GM19351 (cell line): Measurements from ENCODE around the gene DCAF16.
"Not testable (repeated sequence)": the region's sequence is repeated elsewhere in the genome, so short reads cannot be mapped to it uniquely, and the experiment has no call there.

Experiments used
- ATAC-seq: cut with Tn5 transposase; IDR thresholded peaks from one replicate; pipeline ENCODE4 v1.9.1; 2021; ENCODE audit warnings: mild to moderate bottlenecking, moderate library complexity; ENCODE audit not compliant: unreplicated experiment

DCAF16 gene

GRCh38 chr4:17810260-17811077, at the start of gene DCAF16, which contains the start of gene NCAPG:
Gene DCAF16, minus strand, starts transcription at chr4:17810757. Its CDS starts 6,616 bp downstream, at chr4:17804141.
Gene NCAPG, plus strand, starts transcription at chr4:17810979. Its CDS starts 99 bp downstream, at chr4:17811078.
- ATAC-seq, result peak; percentile 84

DNA sequence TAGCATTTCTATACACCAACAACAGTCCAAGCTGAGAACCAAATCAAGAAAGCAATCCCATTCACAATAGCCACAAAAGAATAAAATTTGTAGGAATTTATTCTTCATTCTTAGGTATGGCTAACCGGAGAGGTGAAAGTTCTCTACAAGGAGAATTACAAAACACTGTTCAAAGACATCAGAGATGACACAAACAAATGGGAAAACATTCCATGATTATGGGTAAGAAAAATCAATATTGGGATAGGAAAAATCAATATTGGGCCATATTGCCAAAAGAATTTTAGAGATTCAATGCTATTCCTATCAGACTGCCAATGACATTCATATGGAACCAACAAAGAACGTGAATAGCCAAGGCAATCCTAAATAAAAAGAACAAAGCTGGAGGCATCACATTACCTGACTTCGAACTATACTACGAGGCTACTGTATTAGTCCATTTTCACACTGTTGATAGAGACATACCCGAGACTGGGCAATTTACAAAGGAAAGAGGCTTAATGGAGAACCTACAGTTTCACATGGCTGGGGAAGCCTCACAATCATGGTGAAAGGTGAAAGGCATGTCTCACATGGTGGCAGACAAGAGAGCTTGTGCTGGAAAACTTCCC, 49.3 kb upstream of the DCAF16 start:
- ATAC-seq, result no peak

- no peak for ATAC-seq
These were observed 43.5 kb upstream of the DCAF16 start for GRCh38 chr4:17854036-17854435.

GRCh38 chr4:17851959-17852358, 41.4 kb upstream of the DCAF16 start:
- no peak for ATAC-seq

GRCh38 chr4:17850295-17850694, 39.7 kb upstream of the DCAF16 start:
- not testable (repeated sequence) for ATAC-seq

- no peak for ATAC-seq
These were observed 35.7 kb upstream of the DCAF16 start for GRCh38 chr4:17846266-17846665.

DNA sequence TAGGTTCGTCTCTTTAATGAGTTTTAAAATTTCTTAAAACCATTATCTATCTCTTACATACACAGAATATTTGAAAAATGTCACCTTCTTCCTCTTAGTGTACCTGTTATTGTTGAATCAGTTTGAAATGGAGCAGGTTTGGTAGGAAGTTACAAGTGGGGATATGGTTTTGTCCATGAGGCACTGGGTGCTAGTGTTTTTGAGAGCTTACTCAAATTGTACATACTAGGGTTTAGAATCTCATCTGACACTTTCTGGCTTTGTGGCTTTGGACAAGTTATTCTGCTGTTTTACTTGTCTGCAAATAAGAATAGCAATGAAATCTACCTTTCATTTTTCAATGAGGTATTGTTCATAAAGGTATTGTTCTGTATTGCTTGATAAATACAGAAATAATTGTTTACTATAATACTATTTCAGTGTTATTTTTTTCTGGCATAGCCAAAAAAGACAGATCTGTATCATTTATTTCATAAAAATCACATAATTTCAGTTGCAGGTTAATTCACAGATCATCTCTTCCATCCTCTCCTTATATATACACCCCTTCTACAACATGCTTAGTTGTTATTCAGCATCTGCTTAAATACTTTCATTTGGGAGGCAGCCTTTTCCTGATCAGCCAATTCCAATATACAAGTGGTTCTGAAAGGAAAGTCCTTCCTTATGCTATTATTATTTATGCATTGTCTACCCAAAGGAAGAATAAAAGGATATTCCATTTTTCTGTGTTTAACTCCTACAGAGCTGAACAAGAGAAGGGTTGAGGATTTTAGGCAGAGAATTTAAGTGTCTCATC, 13.5 kb upstream of the DCAF16 start:
- ATAC-seq, result no peak

- peak; percentile 80 for ATAC-seq
These were observed 6.5 kb upstream of the DCAF16 start for GRCh38 chr4:17817027-17817426.

DNA sequence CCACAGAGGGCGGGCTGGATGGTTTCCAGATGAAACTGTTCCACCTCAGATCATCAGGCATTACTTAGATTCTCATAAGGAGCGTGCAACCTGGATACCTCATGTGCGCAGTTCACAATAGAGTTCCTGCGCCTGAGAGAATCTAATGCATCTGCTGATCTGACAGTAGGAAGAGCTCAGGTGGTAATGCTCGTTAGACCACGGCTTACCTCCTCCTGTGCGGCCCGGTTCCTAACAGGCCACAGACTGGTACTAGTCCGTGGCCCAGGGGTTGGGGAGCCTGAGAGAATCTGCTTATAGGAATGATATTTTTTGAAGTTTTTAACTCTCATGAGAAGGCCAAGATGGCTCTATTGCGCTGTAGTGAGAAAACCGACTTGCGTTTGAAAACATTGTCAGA, 5.6 kb upstream of the DCAF16 start:
- no peak for ATAC-seq

DNA sequence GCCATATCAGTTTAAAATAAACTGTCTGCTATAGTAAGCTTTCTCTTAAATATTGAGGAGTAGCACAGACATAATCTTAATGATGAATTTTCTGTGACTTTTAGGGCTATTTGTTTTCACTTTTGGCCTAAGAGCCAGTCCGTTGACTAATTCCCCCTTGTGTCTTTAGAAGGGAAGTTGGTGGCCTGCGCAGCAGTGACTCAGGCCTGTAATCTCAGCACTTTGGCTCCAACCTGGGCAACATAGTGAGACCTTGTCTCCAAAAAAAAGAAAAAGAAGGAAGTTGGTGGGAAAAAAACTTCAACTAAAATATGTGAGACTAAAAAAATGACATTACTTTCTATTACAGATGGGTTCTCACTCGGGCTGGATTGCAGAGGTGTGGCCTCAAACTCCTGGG, 3.6 kb upstream of the DCAF16 start:
- no peak for ATAC-seq

DNA sequence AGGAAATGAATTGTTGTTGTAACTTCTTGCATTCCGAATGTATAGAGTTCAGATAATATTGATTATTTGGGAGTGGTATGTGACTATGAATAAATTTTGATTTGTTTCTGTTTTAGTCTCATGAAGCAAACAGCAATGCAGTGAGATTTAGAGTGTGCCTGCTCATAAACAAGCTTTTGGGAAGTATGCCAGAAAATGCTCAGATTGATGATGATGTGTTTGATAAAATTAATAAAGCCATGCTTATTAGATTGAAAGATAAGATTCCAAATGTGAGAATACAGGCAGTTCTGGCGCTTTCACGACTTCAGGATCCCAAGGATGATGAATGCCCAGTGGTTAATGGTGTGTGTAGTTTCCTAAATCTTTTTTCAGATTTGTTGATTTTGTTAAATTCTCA, 2.2 kb upstream of the DCAF16 start:
- no peak for ATAC-seq

- ATAC-seq, result no peak
These were observed 1.6 kb upstream of the DCAF16 start for GRCh38 chr4:17812125-17812524.

DNA sequence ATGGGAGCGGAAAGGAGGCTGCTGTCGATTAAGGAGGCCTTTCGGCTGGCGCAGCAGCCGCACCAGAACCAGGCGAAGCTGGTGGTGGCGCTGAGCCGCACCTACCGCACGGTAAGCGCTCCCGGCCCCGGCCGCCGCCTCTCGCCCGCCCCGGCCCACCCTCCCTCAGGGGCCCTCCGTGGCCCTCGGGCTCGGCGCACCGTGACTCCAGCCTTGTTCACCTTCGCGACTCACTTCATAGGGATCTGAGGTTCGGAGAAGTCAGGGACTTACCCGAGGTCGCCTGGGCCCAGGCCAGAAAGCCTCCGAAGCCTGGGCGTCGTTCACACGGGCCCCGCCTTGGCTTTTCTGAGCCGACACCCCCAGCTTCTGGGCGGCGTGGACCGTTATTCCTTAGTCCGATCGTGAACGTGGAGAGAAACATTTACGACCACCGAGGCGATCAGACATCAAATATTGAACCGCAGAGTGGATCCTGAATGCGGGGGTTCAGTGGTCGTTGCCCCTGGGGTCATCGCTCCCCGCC, 584 bp upstream of the DCAF16 start:
- ATAC-seq, result peak; percentile 25

- ATAC-seq, result no peak
These were observed 890 bp downstream of the DCAF16 start for GRCh38 chr4:17809667-17810066.

- ATAC-seq, result no peak
These were observed 3.1 kb downstream of the DCAF16 start for GRCh38 chr4:17807446-17807845.

- ATAC-seq, result peak; percentile 17
These were observed 4.9 kb downstream of the DCAF16 start for GRCh38 chr4:17805580-17806155.

DNA sequence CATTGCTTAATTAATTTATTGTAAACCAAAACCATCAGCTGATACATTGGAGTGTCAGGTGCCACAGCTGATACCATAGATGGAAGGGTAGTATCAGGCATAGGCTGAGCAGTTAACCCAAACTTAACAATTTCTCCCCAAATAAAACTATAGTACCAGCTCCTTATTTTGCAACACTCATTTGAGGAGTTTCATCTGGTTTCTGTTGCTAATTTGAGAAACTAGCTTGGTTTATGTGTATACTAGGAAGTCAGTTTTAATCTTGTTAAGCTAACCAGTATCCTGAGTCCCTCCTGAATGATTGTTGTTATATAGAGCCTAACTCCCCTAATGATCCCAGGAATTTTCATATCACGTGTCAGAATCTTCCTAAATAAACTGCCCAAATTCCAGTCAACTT, 12.7 kb downstream of the DCAF16 start:
- peak; percentile 54 for ATAC-seq

DNA sequence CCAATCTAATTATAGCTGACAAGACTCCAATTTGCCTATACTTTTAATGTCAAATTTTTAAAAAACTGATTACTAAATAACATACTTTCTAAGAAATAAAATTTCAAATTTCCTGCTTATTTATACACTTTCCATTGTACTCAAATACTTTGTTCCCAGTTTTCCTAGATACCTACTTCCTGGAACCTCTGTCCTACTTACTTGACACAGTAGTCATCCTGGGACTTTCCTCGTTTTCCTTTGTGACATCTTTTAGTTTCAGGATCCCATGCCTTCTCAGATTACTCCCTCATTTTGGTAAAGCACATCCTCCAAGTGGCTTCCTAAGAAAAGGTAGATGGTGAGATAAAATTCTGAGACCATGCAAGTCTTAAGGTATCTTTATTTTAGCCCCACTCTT, 15.8 kb downstream of the DCAF16 start:
- ATAC-seq, result no peak

- no peak for ATAC-seq
These were observed 21.6 kb downstream of the DCAF16 start for GRCh38 chr4:17788956-17789355.

DNA sequence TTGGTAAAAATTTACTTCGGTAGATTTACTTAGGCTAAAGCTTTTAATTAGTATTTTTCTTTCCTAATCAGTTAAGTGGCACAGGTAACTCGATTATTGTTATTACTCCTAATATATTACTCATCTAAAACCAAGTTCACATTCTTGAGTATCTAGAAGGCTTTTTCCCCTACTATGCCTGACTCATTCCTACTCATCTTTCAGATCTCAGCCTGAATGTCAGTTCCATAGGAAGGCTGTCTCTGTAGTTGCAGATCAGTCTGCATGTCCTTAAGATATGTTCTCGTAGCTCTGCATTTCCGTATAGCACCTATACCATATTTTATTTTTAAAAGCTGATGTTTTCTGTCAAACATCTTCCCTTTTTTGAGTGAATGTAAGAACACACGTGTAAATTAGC, 23.2 kb downstream of the DCAF16 start:
- ATAC-seq, result no peak

GRCh38 chr4:17786567-17786966, 24.0 kb downstream of the DCAF16 start:
- ATAC-seq, result no peak
